GM18861 (cell line): ENCODE measurements around the gene SPOCK1.

ENCODE experiments used
- ATAC-seq: cut with Tn5 transposase; IDR thresholded peaks from one replicate; pipeline ENCODE4 v1.9.1; 2021; ENCODE audit not compliant: unreplicated experiment

Gene SPOCK1

DNA sequence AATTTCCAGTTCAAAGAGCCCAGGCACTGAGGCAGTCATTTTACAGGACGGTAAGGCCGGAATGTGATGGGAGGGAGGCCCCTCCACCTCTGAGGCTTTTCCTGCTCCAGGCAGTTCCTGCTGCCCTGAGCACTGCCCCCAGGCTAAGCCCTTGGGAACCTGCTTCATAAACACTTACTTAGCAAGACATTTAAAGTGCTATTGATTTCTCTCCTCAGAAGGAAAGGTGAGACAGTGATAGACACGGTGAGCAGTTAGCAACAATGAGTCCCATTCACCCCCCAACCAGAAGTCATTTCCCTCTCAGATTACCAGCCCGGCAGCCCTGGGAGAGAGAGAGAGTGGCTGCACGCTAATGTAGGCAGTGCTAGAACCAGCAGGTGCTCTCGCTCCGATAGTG lies 462.5 kb downstream of the SPOCK1 start:
- ATAC-seq: no peak

DNA sequence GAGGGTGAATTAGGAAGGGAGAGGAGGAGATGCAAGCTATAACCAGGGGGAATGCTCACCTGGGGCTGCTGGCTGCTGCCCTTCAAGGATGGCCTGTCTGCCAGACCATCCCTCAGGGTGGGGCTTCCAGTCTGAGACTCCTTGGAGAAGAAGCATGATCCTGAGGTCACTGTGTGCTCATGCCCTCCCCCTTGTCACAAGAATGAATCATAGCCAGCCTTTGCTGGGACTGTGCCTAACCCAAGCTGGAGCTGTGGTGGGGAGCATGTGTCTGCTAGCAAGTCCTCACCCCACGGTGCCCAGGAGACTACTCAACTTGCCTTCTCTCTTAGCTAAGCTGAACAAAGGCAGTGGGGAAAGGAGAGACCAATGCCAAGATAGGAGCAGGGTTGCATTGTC lies 463.6 kb downstream of the SPOCK1 start:
- ATAC-seq: no peak

DNA sequence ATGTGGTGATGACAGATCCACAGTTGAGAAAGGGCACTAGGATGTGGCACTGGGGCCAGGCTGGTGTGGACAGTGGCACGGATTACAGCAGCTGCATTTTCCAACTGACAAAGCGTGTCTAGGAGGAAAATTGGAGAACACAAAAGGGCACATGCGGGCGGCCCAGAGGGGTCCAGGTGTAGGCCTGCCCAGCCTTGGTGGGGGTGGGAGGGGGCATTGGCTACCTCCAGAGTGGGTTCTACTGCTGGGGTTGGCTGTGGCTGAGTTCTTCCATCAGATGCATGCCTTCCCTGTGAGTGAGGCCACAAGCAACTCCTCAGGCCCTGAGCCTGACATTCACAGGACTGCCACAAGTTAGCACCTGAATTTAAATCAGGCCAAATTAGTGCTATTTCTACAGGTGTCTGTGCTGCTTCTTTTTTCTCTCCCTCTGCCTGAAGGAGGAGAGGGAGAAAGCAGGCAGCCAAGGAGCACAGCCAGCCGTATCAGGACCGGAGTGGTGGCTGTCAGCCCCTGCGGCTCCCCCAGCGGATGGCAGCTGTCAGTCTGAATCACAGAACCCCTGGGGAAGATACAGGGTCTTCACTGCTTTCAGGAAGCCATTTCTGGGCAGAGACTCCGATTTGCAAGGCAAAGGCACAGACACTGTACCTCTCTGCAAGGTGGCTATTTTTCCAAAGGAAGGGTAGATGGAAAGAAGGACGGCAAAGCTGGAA lies 464.2 kb downstream of the SPOCK1 start:
- ATAC-seq: no peak

DNA sequence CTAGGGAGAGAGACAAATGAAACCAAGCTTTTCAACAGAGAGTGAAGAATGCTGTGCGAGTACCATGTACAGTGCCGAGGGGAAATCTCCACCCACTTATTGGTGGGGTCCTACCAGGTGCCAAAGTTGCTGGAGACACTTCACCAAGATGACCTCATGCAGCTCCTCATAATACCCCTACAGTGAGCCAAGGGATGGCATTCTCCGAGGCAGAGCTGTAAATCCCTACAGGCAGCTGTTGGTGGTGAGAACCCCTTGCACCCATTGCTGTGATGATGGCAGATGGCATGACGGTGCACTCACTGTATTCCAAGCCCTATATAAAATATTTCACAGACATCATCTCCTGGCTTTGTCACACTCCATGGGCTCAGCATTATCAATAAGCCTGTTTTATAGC lies 464.9 kb downstream of the SPOCK1 start:
- ATAC-seq: no peak

DNA sequence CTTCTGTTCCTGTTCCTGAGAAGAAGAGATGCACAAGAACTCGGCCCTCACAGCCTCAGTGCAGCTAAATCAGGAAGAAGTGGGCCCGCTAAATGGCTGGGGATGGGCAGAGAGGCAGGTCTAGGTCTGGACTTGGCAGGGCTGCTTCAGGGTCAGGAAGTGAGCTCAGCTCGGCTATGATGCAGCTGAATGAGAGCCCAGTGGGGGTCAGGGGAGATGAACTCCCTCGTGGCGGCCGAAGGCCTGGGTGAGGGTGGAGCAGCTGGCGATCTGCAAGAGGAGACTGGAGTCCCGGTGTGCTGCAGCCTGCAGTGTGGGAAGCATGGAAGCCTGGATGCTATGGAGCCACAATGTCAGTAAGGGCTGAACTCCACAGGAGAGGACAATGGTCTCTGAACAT lies 466.2 kb downstream of the SPOCK1 start:
- ATAC-seq: no peak

DNA sequence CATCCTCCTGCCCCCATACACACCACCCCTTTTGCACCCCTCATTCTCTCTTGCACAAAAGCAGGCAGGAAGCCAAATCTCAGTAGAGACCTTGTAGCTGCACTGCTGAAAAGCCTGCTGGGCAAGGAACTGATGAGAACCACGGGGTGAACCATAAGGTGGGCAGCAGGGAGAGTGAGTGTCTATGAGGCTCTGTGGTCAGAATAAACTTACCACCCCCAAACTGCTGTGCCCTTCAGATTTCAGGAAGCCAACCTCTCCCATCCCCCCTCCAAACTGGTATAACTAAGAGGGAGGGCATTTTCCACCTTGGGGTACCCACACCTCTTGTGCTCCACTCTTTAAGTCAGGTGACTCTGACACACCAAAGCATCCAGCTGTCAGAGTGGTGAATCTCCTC lies 471.4 kb downstream of the SPOCK1 start:
- ATAC-seq: no peak

DNA sequence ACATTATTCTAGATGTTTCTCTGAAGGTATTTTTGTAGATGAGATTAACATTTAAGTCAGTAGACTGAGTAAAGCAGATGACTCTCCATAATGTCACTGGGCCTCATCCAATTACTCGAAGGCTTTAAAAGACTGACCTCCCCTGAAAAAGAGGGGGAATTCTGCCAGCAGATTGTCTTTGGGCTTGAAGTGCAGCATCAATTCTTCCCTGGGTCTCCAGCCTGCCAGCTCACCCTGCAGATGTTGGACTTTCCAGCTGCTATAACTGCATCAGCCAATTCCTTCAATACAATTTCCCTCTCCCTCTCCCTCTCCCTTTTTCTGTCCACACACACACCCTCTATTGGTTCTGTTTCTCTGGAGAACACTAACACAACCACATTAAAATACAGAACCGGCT lies 472.8 kb downstream of the SPOCK1 start:
- no peak for ATAC-seq

DNA sequence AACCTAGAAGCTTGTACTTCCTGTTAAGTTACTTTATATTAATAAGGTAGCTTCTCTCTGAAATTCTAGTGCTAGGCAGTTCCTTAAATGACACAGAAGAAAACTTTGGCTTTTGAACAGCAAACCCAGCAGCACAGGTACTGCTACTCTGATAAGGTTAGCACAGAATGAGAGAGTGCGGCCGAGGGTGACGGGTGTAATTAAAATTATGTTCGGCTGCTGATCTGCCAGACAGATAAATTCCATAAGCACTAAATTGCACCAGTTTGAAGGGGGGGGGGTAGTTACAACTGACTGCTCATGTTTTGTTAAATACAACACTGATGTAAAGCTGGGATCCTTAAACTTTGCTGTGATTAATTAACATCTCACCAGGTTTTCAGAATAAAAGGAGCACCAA lies 475.1 kb downstream of the SPOCK1 start:
- no peak for ATAC-seq

DNA sequence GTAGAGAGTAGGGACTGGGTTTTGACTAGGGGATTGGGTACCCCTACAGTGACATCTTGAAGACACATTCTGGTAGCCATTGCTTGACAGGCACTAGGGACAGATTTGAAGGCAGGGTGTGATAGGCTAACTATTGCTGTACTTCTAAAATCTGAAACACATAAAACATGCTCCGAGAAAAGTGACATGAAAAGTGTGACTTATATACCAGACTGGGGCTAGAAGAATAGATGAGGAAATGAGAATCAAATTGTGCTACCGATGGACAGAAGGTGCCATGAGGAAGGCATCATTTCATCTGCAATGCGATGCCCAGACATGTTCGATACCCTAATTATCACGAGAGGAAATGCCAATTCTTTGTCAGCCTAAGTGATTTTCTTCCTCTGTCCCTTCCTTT lies 475.8 kb downstream of the SPOCK1 start:
- no peak for ATAC-seq

DNA sequence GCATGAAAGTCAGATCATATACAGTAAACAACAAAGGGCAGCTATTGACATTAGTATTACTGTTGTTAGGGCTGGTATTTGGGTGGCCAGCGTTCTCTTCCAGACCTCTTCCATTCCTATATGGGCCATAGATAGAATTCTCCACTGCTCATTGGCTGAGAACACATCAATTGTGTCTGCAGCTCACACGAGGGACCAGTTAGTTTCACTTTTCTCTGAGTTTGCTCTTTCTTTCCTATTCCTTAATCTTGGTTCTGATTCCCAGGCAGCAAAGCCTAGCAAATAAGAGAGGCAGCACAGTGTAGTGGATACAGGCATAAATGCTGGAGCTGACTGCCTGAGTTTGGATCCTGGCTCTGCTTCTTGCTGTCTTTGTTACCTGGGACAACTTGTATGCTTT lies 476.4 kb downstream of the SPOCK1 start:
- no peak for ATAC-seq

DNA sequence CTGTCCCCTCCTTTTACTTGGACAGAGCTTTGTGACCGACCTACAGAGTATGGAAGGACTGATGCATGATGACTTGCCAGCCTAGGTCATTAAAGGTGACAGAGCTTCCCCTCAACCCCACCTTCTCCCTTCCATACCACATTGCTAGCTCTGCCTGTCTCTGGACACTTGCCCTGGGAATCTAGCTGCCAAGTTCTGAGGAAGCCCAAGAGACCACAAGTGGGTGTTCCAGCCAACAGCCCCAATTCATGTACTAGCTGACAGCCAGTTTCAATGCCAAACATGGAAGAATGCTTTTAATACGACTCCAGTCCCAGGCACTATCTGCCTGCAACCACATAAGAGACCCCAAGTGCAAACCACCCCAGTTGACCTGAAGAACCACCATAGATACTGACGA lies 477.1 kb downstream of the SPOCK1 start:
- no peak for ATAC-seq

DNA sequence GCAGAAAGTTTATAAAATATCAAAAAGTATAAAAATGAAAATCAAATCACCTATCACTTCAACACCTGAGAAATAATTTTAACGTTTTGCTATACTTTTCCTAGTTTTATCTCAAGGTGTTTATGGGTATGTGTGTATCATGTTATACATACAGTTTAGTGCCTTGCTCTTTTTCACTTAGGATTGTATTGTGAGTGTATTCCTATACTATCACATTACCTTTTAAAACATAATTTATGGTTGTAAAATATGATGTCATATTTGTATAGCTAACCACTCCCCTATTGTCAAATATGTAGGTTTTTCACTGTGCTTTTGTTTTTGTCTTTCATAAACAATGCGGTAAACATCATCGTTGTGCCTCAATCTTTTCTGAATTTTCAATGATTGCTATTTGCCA lies 479.9 kb downstream of the SPOCK1 start:
- ATAC-seq: no peak

DNA sequence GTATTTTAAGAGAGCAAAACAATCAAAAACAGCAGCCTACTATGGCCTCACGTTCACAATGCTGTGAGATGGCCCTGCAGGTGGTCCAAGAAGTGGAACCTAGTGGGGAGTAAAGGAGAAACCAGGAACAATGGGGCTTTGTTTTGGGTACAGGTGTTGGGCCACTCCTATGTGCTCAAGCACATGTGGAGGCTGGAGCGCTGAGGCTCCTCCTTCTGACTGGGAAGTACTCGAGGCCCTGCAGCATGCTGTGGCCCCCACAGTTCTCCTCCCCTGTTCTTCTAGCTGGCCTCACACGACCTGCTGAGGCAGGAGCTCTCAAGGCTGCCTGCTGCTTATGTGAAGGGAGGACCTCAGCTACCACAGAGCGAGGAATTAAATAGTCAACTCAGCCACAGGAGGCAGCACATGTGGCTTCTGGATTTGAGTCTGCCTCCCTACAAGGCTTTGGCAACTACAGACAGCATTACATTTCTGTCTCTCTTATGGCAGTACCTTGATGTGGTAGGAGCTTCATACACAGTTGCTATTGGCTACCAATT lies 482.3 kb downstream of the SPOCK1 start:
- no peak for ATAC-seq

DNA sequence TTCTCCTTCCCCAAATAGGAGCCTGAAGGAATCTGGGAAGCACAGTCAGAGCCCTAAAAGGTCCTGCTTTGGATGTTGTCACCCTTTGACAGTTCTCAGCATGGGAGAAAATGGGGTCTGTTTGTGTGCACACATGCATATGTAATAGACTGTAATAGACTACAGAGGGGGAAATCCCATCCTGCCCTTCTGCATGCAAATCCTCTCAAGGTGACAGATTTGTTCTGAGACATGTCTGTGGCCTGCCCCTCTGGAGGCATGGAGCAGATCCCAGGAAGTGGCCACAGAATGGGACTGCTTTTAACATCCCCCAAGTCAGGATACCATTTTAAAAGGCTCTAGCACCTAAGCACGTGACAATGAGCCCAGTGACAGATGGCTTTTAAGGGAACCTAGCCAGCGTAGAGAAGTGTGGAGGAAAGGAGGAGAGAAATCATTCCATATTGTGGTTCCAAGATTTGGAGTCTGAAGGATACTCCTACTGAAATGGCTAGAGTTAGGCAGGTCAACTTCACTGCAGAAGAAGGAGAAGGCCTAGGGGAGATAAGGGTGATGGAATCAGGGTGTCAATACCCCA lies 483.5 kb downstream of the SPOCK1 start:
- ATAC-seq: no peak

DNA sequence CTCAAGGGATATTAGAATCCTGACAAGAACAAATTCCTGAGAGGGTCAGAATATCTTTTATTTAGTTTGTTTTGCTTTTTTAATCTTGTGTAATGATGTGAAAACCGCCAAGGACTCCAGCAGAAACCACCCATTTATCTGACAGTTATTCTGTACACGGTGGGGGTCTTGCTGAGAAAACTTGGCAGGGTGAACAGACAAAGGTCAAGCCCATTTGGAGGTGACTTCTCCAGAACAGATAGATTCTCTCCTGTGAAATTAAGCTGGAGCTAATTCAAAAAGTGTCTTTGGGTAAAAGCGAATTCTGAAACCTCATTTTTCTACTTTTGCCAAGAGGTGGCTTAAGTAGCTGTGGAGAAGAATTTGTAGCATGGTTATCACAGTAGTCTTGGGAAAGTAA lies 484.4 kb downstream of the SPOCK1 start:
- ATAC-seq: no peak

DNA sequence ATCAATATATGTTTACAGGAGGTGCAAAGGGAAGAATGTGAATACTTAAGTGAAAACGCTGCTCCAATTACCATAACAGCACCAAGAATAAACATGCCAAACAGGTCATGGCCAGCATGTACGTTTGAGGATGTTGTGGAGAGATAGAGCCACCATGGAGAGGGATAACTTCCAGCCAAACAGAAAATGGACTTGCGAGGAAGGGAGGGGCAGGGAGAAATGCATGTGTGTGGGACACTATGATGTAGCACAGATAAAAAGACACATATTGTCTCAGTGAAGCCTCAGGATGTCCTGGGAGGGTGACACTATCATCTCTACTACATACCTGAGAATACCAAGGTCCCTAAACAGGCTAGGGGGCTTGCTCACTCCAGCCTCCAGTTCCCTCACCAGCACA lies 488.9 kb downstream of the SPOCK1 start:
- ATAC-seq: no peak

DNA sequence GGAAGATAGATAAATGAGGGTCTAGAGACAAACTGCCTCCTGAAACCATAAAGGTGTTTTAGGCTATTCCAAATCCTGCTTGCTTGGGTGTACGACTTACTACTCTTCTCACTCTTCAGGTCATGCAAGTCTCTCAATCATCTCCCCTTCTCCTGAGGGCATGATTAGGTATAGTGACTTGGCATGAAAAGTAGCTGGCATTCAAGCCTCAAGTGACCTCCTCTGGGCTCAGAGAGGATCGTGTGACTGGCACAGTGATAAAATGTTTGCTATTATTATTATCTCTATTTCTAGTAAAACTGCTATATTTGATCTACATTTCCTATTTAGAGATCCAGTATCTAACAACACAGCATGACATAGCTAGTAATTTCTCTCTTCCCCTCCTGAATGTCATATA lies 494.8 kb downstream of the SPOCK1 start:
- no peak for ATAC-seq

DNA sequence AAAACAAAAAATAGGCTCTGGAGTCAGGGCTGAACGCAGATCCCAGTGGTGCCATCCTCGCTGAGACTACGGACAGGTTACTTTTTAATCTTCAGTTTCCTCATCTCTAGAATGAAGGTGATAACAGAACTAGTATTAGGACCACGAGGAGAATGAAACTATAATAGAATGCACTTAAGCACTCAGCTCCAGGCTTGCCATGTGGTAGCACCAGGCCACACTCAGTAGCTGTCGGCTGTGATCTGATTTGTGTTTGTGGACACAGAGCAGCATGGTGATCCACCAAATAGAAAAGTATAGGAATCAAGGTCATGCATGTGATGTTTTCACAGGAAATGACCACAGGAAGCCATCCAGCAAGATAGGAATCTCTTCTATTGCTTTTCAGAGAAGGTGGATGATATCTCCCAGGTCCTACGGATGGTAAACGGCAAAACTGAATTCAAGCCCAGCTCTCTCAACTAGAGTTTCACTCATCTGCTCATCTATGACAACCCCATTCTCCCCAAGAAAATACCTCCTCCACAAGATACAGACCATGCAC lies 498.0 kb downstream of the SPOCK1 start:
- no peak for ATAC-seq

DNA sequence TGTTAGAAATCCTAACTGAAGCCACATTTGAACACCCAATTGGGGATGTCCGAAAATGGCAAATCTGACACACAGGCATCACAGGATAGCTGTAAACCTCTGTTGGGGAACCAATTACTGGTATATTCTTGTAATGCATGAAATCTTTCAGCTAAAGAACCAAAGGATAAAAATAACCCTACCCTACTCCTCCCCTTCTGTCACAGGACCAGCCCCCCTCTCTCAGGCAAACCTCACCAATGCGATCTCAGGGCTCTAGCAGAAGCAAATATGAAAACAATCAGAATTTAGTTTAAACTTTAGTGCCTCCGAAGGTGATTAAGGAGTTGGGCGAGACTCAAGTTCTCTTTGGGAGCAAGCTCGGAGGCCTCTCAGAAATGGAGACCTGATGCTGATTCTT lies 499.3 kb downstream of the SPOCK1 start:
- no peak for ATAC-seq

DNA sequence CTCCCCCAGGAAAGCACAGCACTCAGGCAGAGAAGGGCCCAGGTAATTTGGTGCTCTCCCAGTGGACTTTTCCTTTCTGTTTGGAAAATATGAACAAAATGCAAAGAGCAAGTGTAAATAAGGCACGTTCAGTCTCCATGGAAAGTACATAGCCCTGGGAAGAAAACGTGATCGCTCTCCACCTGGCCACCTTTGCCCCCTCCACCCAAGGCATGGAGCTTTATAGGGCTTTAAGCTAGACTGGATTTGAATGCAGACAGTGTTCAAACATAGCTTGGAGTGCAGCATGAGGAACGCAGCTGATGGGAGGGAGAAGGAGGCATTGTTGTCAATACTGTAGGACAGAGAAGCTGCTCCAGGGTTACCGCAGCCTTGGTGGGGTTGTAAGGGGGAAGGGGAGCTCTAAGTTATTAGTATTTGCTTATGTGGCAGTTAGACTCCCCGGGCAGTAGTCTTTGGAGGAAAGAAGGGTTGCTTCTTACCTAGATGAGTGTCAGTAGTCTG lies 500.2 kb downstream of the SPOCK1 start:
- no peak for ATAC-seq

DNA sequence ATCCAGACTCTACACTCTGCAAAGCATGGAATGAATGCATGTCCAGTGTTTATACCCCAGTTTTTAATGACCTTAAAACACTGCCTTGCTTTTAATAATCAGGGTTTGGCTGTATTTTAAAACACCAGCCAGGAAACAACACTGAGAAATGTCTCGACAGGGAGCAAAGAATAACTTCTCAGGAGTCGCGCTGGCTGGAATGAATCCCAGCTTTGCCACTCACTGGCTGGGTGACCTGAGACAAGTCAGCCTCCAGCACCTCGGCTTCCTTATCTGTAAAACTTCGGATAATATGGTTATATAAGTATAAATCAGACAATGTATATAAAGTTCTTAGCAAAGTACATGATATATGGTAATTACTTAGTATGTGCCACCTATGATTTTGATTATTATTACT lies 505.0 kb downstream of the SPOCK1 start:
- ATAC-seq: no peak

DNA sequence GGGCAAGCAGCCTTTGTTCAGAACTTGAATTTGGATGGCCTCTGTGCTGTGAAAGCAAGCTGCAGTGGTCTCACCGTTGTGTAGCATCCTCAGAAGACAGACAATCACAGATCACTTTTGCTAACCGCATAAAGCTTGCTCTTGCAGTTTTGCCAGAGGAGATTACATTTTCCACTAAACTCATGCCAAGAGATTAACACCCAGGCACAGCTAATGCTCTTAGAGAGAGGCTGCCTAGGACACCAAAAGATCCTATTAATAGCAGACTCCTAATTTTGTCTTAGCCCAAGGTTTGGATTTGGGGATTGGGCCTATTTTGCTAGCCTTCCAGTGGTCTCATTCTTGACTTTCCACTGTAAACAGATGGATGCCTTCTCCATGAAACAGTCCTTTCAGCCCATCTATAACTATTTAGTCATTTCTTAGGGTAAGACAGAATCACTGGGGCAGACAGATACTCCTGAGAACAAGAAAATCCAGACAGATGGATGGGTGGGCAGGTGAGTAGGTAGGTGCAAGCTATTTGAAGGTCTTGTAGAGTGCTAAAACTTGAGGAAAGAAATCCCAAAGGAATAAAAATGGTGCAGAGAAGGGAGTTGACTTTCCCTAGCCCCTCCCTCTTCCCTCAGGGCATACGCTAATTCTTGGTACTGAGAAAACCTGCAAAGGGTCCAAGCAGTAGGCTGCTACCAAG lies 506.2 kb downstream of the SPOCK1 start:
- no peak for ATAC-seq
